Measurements from ENCODE around the gene CCDC107.
A peak's percentile ranks its signal among the peaks of the same experiment; 100 is the strongest.

CCDC107 gene

GRCh38 chr9:35615981-35616680 lies 42.0 kb upstream of the CCDC107 start:
- H3K4me3 ChIP-seq (ENCODE audit: low read length), result no peak overlapping the region
- DNase-seq (ENCODE audit: low read depth), result no peak
- TF ChIP-seq, protein P1, sequence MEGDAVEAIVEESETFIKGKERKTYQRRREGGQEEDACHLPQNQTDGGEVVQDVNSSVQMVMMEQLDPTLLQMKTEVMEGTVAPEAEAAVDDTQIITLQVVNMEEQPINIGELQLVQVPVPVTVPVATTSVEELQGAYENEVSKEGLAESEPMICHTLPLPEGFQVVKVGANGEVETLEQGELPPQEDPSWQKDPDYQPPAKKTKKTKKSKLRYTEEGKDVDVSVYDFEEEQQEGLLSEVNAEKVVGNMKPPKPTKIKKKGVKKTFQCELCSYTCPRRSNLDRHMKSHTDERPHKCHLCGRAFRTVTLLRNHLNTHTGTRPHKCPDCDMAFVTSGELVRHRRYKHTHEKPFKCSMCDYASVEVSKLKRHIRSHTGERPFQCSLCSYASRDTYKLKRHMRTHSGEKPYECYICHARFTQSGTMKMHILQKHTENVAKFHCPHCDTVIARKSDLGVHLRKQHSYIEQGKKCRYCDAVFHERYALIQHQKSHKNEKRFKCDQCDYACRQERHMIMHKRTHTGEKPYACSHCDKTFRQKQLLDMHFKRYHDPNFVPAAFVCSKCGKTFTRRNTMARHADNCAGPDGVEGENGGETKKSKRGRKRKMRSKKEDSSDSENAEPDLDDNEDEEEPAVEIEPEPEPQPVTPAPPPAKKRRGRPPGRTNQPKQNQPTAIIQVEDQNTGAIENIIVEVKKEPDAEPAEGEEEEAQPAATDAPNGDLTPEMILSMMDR (IDR thresholded peaks at IDR 0.05; ENCODE audit: insufficient read depth, low read depth, low read length, missing control alignments), result no peak

DNA sequence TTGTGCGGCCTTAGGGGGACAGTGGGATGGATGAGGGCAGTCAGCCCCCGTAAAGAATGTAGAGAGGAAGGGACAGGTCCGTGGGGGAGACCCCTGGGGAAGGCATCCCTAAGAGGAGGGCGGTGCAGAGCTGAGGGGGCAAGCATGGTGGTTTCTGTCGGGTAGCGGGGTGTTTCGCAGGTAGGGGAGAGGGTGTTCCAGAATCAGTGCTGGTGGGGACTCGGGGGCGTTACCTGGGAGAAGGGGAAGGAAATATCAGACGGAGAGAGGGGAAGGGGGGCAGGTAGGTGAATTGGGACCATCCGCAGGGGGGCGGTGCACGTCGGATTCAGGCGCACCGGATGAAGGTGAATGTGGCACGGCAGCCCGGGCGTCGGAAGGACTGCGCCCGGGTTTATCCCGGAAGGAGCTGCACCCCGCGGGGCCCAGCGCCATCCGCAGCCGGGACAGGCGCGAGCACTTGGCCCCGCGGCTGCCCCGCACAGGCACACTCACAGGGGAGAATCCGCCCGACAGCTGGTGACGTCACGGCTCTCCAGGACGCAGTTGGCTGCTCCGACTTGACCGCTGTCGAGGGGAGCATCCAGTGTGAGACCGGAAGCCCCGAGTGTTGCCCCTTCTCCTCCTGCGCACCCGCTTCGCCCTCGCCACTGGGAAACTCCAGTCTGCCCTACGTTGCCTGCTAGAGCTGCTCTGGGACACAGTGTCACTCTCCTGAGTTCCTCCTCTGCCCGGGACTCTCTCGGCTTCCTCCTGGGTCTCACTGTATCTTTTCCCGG lies 41.2 kb upstream of the CCDC107 start:
- peak overlapping the region; percentile 32 for H3K4me3 ChIP-seq (ENCODE audit: low read length)
- DNase-seq (ENCODE audit: low read depth), result peak; percentile 55
- TF ChIP-seq, protein P1 (IDR thresholded peaks at IDR 0.05; ENCODE audit: insufficient read depth, low read depth, low read length, missing control alignments), result no peak

DNA sequence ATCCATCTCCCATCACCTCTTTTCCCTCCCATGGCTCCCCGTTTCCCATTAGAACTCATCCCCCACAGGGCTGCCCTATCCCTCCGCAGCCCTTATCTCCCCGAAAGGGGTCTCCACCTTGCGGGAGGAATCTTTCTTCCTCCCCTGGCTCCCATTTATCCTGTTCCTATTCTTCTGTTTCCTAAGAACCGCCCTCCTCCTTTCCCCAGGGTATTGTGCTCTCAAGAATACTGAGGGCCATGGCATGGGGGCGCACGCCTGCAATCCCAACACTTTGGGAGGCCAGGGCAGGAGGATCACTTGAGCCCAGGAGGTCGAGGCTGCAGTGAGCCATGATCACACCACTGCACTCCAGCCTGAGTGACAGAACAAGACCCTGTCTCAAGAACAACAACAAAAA lies 40.5 kb upstream of the CCDC107 start:
- TF ChIP-seq, protein P1 (IDR thresholded peaks at IDR 0.05; ENCODE audit: insufficient read depth, low read depth, low read length, missing control alignments), result no peak
- H3K4me3 ChIP-seq (ENCODE audit: low read length), result no peak overlapping the region
- DNase-seq (ENCODE audit: low read depth), result no peak

- TF ChIP-seq, protein P1 (IDR thresholded peaks at IDR 0.05; ENCODE audit: insufficient read depth, low read depth, low read length, missing control alignments), result no peak
- H3K4me3 ChIP-seq (ENCODE audit: low read length), result peak within 1 kb of the TSS; percentile 32
- no peak for DNase-seq (ENCODE audit: low read depth)
Observed at GRCh38 chr9:35618325-35618727, 39.8 kb upstream of the CCDC107 start, which contains the start of gene CD72. Gene CD72 (minus strand): TSS chr9:35618413. CDS start chr9:35618303, 110 bp downstream.

DNA sequence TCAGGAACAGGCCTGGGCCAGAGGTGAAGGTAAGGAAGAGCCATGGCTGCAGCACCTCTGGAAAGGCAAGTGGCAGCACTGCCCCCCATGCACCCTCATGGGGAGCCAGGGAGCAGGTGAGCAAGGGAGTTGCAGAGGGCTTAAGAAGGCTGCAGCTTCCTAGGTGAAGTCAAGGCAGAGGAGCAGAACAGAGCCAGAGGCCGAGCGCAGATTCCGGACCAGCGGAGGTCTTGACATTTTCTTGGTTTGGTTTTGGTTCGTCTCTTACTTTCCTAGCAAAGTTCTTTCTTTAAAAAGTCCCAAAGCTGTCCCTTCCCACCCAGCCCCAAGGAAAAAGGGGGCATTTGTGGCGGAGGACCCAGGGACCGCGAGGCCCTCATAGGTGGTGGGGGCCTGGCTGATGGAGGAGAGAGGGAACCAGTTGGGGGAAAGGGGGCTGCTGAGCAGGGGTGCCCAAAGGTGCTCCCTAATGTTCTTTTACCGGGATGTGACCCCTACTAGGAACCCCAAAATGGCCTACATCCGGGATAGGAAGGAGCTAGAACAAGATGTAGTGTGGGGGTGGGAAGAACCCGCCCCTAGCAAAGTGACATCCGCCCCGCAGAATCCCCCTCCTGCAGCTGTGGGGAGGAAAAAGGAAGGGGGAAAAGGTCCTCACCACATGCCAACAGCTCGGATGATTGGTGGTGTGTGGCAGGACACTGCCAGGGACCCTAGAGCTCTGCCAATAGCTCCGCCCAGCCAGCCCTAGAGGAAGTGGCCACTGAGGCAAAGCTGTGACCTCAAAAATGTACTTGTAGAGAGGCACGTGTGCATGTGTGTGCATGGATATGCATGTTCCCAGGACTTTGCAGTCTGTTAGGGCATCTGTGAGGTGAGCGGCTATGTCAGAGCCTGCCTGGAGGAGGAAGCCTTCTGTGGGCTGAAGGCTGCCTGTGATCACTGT lies 39.0 kb upstream of the CCDC107 start:
- no peak for DNase-seq (ENCODE audit: low read depth)
- TF ChIP-seq, protein P1 (IDR thresholded peaks at IDR 0.05; ENCODE audit: insufficient read depth, low read depth, low read length, missing control alignments), result no peak
- H3K4me3 ChIP-seq (ENCODE audit: low read length), result no peak overlapping the region

DNA sequence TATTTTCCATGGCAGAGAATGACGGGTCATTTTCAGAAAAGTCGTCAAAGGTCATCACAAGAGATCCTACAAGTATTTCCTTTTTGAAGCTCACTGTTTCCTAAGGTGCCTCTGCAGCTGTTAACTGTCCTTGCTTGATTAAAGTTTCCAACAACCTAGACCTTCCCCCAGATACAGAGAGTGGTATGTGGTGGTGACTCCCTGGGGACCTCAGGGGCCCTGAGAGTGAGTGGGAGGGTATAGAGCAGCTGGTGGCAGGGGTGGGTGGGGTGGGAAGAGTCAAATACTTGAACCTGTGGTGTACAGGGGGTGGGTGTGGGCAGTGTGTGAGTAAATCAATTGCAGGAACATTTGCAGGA lies 38.3 kb upstream of the CCDC107 start:
- H3K4me3 ChIP-seq (ENCODE audit: low read length), result no peak overlapping the region
- DNase-seq (ENCODE audit: low read depth), result no peak
- TF ChIP-seq, protein P1 (IDR thresholded peaks at IDR 0.05; ENCODE audit: insufficient read depth, low read depth, low read length, missing control alignments), result no peak
